Measurements from ENCODE around the gene FEM1A.

GRCh38 chr19:4763021-4763420 is 28.5 kb upstream of the FEM1A start:
- no peak for TF ChIP-seq CTCF (IDR thresholded peaks at IDR 0.05; ENCODE audit: low read depth, low read length)
- TF ChIP-seq EZH2phosphoT487 (IDR thresholded peaks at IDR 0.05; ENCODE audit: low read depth), result no peak

Data from OCI-LY3 (cell line).